Neural cell (in vitro differentiated cells): ENCODE measurements around the gene REXO5. TPM values are rescaled to one million over a fixed set of nuclear protein-coding genes. Genes with fewer than 3 reads are reported as not detected.

Experiments
- H2AFZ ChIP-seq: fragments of 200-600, 300-800 bp; sonication (generic), shearing (Covaris generic); 2 replicates; pipeline ENCODE4 v1.6.0; 2014; ENCODE audit warnings: low read depth, mild to moderate bottlenecking, antibody characterized with exemption, low read length, moderate library complexity
- H3F3A ChIP-seq: fragments of 200-600 bp; shearing (Covaris generic); 2 replicates; pipeline ENCODE4 v1.6.1; 2016; ENCODE audit warnings: mild to moderate bottlenecking, moderate library complexity, mixed read lengths, antibody characterized with exemption, low read length; ENCODE audit not compliant: insufficient read depth, poor library complexity, severe bottlenecking
- H3K27ac ChIP-seq: fragments of 200-600, 300-800 bp; sonication (generic), shearing (Covaris generic); 2 replicates; pipeline ENCODE4 v1.5.1; 2014; ENCODE audit warnings: mild to moderate bottlenecking, low read length, moderate library complexity
- H3K27me3 ChIP-seq: fragments of 300-800, 200-600 bp; sonication (generic), shearing (Covaris generic); 2 replicates; pipeline ENCODE4 v1.6.0; 2014; ENCODE audit warnings: mild to moderate bottlenecking, low read depth, low read length, moderate library complexity; ENCODE audit not compliant: insufficient read depth
- H3K36me3 ChIP-seq: fragments of 300-800, 200-600 bp; sonication (generic), shearing (Covaris generic); 2 replicates; pipeline ENCODE4 v1.5.1; 2014; ENCODE audit warnings: mild to moderate bottlenecking, antibody characterized with exemption, low read length, moderate library complexity; ENCODE audit not compliant: insufficient read depth
- H3K4me2 ChIP-seq: fragments of 300-800, 200-600 bp; sonication (generic), shearing (Covaris generic); 2 replicates; pipeline ENCODE4 v1.6.0; 2014; ENCODE audit warnings: mild to moderate bottlenecking, low read length
- H3K4me3 ChIP-seq: fragments of 300-800, 200-600 bp; sonication (generic), shearing (Covaris generic); 2 replicates; pipeline ENCODE4 v1.5.1; 2014; ENCODE audit warnings: mild to moderate bottlenecking, low read length, moderate library complexity
- H3K79me2 ChIP-seq: fragments of 200-600 bp; shearing (Covaris generic); replicated peaks from 2 replicates; pipeline ENCODE4 v1.6.0; 2014; ENCODE audit warnings: mild to moderate bottlenecking, low read length, moderate library complexity; ENCODE audit not compliant: insufficient read depth
- H3K9ac ChIP-seq: fragments of 300-800, 200-600 bp; sonication (generic), shearing (Covaris generic); 2 replicates; pipeline ENCODE4 v1.6.1; 2016; ENCODE audit warnings: mild to moderate bottlenecking, low read length, mixed read lengths
- H3K9me2 ChIP-seq: fragments of 200-600 bp; shearing (Covaris generic); 2 replicates; pipeline ENCODE4 v1.6.1; 2016; ENCODE audit warnings: mild to moderate bottlenecking, low read length, mixed read lengths; ENCODE audit not compliant: insufficient read depth
- H3K9me3 ChIP-seq: fragments of 200-600, 300-800 bp; sonication (generic), shearing (Covaris generic); 2 replicates; pipeline ENCODE4 v1.6.1; 2016; ENCODE audit warnings: mild to moderate bottlenecking, mixed run types, low read length, moderate library complexity, mixed read lengths
- H4K20me1 ChIP-seq: fragments of 200-600 bp; shearing (Covaris generic); 2 replicates; pipeline ENCODE4 v1.6.1; 2016; ENCODE audit warnings: mild to moderate bottlenecking, mixed run types; ENCODE audit not compliant: insufficient read depth
- EP300 ChIP-seq: fragments of 450-650 bp; conservative IDR thresholded peaks from 2 replicates; pipeline ENCODE4 v1.6.1; 2014; ENCODE audit warnings: antibody characterized with exemption, mild to moderate bottlenecking, moderate library complexity; ENCODE audit not compliant: poor library complexity, severe bottlenecking
- EZH2 ChIP-seq: fragments of 200-600, 300-800 bp; shearing (Covaris generic), sonication (generic); IDR thresholded peaks from 2 replicates; pipeline ENCODE4 v1.6.1; 2014; ENCODE audit warnings: antibody characterized with exemption, low read length, borderline replicate concordance, mild to moderate bottlenecking; ENCODE audit not compliant: insufficient read depth, poor library complexity, severe bottlenecking
- MXI1 ChIP-seq: fragments of 450-650 bp; conservative IDR thresholded peaks from 2 replicates; pipeline ENCODE4 v1.6.1; 2014; ENCODE audit warnings: antibody characterized with exemption, mild to moderate bottlenecking; ENCODE audit not compliant: poor library complexity, severe bottlenecking
- POLR2AphosphoS5 ChIP-seq: IDR thresholded peaks from 2 replicates; pipeline ENCODE4 v1.6.1; 2012
- RAD21 ChIP-seq: fragments of 450-650 bp; conservative IDR thresholded peaks from 2 replicates; pipeline ENCODE4 v1.6.1; 2014; ENCODE audit warnings: antibody characterized with exemption, mild to moderate bottlenecking, moderate library complexity
- SMC3 ChIP-seq: fragments of 450-650 bp; conservative IDR thresholded peaks from 2 replicates; pipeline ENCODE4 v1.6.1; 2014; ENCODE audit warnings: antibody characterized with exemption, mild to moderate bottlenecking, moderate library complexity; ENCODE audit not compliant: poor library complexity
- TAF1 ChIP-seq: IDR thresholded peaks from 2 replicates; pipeline ENCODE4 v1.6.1; 2012; ENCODE audit warnings: low read depth
- polyA plus RNA-seq: library from polyadenylated mRNA; depleted of rRNA; stranded (reverse); fragments of >200 nt; gene quantifications from 2 replicates; pipeline ENCODE4 v1.2.3, GENCODE V29; 2014
- TF ChIP-seq, protein P1 (sequence below): fragments of 450-650 bp; IDR thresholded peaks from 2 replicates; pipeline ENCODE4 v1.5.1; 2014; ENCODE audit warnings: antibody characterized with exemption, mild to moderate bottlenecking, moderate library complexity; ENCODE audit not compliant: poor library complexity, severe bottlenecking
- TF ChIP-seq, protein P2 (sequence below): IDR thresholded peaks from 2 replicates; pipeline ENCODE4 v1.6.1; 2012; ENCODE audit warnings: borderline replicate concordance

The REXO5 gene
- polyA plus RNA-seq, 1 donor from 2014 or later = 11.2 TPM

DNA sequence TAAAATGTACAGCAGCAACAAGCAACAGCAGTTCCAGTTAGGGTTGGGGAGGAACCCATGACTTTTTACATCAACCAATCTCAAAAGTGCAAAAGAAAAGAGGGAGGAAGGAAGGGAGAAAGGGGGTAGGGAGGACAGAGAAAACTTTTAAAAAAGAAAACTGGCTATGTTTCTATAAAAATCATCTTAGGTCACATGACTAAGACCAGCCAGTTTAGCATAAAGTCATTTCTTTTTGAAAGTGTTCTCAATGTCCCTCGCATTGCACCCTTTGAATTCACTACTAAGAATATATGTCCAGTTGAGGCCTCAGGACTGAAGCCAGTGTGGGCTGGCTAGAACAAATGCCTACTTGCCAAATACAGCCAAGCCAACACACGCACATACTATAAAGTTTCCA is 64.9 kb downstream of the REXO5 start:
- no peaks in the 10 kb centered on the region for H4K20me1 ChIP-seq
- H3K9ac ChIP-seq = no peak overlapping the region
- TF ChIP-seq, protein P1, sequence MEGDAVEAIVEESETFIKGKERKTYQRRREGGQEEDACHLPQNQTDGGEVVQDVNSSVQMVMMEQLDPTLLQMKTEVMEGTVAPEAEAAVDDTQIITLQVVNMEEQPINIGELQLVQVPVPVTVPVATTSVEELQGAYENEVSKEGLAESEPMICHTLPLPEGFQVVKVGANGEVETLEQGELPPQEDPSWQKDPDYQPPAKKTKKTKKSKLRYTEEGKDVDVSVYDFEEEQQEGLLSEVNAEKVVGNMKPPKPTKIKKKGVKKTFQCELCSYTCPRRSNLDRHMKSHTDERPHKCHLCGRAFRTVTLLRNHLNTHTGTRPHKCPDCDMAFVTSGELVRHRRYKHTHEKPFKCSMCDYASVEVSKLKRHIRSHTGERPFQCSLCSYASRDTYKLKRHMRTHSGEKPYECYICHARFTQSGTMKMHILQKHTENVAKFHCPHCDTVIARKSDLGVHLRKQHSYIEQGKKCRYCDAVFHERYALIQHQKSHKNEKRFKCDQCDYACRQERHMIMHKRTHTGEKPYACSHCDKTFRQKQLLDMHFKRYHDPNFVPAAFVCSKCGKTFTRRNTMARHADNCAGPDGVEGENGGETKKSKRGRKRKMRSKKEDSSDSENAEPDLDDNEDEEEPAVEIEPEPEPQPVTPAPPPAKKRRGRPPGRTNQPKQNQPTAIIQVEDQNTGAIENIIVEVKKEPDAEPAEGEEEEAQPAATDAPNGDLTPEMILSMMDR = no peak
- TF ChIP-seq MXI1 (no peak), RAD21 (no peak), SMC3 (no peak)
- TF ChIP-seq, protein P2, sequence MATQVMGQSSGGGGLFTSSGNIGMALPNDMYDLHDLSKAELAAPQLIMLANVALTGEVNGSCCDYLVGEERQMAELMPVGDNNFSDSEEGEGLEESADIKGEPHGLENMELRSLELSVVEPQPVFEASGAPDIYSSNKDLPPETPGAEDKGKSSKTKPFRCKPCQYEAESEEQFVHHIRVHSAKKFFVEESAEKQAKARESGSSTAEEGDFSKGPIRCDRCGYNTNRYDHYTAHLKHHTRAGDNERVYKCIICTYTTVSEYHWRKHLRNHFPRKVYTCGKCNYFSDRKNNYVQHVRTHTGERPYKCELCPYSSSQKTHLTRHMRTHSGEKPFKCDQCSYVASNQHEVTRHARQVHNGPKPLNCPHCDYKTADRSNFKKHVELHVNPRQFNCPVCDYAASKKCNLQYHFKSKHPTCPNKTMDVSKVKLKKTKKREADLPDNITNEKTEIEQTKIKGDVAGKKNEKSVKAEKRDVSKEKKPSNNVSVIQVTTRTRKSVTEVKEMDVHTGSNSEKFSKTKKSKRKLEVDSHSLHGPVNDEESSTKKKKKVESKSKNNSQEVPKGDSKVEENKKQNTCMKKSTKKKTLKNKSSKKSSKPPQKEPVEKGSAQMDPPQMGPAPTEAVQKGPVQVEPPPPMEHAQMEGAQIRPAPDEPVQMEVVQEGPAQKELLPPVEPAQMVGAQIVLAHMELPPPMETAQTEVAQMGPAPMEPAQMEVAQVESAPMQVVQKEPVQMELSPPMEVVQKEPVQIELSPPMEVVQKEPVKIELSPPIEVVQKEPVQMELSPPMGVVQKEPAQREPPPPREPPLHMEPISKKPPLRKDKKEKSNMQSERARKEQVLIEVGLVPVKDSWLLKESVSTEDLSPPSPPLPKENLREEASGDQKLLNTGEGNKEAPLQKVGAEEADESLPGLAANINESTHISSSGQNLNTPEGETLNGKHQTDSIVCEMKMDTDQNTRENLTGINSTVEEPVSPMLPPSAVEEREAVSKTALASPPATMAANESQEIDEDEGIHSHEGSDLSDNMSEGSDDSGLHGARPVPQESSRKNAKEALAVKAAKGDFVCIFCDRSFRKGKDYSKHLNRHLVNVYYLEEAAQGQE = no peak
- H3K4me2 ChIP-seq = no peak overlapping the region
- no peak overlapping the region for H3K4me3 ChIP-seq
- no peaks in the 10 kb centered on the region for H3F3A ChIP-seq
- H3K27me3 ChIP-seq = no peaks in the 10 kb centered on the region
- no peaks in the 10 kb centered on the region for H3K9me2 ChIP-seq
- H2AFZ ChIP-seq = no peak overlapping the region
- no peak overlapping the region for H3K27ac ChIP-seq
- no peaks in the 10 kb centered on the region for H3K9me3 ChIP-seq
- no peaks in the 10 kb centered on the region for H3K36me3 ChIP-seq
- H3K79me2 ChIP-seq = peaks cover 13% of the 10 kb centered on the region

DNA sequence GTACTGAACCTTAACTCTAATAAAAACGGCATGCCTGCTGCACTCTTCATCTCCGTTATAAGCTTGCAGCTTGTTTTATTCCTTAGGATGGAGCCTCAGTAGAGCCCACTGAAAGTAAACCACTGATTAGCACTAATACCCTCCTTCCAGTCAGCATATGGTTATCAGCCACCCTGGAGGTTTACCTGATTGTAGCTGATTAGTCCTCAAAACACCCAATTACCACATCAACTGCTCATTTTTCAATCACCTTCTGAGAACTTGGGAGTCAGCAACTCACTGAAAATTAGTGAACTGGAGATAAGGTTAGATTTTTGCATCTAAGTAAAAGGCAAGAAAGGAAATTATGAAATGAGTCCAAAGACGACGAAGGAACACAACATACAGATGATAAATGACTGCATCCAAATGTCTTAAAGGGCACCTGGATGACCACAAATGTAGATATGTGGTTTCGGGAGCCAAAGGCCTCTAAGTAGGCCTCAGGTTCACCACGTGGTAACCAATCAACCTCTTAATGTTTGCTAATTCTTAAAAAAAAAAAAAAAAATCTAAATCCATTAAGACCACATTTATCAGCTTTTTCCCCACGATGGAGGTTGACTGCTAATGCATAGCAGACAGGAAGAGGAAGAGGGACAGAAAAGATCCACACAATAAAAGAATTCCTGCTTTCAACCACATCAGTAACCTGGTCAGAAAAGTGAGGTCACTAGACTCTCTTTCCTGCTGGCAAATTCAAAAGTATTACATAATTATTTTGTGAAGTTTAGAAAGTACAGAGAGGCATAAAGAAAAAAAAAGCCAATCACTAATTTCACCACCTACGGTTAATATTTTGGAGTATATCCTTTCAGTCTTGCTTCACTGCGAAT is 65.9 kb downstream of the REXO5 start:
- Histone ChIP-seq H3K36me3 (no peaks in the 10 kb centered on the region), H3K27ac (no peak overlapping the region), H3F3A (no peaks in the 10 kb centered on the region), H3K27me3 (no peaks in the 10 kb centered on the region), H3K79me2 (peaks cover 16% of the 10 kb centered on the region), H3K4me3 (no peak overlapping the region), H4K20me1 (no peaks in the 10 kb centered on the region), H3K4me2 (no peak overlapping the region), H3K9me2 (no peaks in the 10 kb centered on the region), H3K9me3 (no peaks in the 10 kb centered on the region), H3K9ac (no peak overlapping the region), H2AFZ (no peak overlapping the region)
- no peak for TF ChIP-seq EP300
- no peak for TF ChIP-seq POLR2AphosphoS5
- TF ChIP-seq, protein P1 = no peak
- no peak for TF ChIP-seq EZH2
- TF ChIP-seq SMC3 = no peak
- no peak for TF ChIP-seq RAD21
- TF ChIP-seq, protein P2 = no peak
- no peak for TF ChIP-seq MXI1
- TF ChIP-seq TAF1 = no peak
